ENCODE data around the gene XCR1. TPM values are rescaled to one million over a fixed set of nuclear protein-coding genes. Genes with fewer than 3 reads are reported as not detected.
A peak's percentile ranks its signal among the peaks of the same experiment; 100 is the strongest.

The XCR1 gene
- total and polyA plus RNA-seq, 8 donors: 0.07 to 2.0 (median 0.70) TPM

DNA sequence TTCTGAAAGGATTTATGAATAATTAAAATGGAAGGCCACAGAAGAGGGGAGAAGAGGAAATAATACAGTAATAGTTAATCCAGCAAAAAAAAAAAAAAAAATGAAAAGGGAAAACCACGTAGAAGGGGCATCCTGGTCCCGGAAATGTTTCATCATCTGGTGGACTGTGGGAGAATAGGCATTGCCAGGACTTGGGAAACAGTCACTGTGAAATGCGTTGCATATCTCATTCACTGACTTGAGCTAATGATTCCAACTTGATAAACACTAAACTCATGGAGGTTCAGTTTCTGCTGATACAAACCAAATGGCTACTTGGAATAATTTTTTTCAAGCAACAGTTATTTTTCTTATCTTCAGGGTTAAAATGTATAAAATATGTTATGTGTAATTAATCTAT, 3.2 kb downstream of the XCR1 start:
- DNase-seq: peak in 1 of 4 donors; percentile 12

DNA sequence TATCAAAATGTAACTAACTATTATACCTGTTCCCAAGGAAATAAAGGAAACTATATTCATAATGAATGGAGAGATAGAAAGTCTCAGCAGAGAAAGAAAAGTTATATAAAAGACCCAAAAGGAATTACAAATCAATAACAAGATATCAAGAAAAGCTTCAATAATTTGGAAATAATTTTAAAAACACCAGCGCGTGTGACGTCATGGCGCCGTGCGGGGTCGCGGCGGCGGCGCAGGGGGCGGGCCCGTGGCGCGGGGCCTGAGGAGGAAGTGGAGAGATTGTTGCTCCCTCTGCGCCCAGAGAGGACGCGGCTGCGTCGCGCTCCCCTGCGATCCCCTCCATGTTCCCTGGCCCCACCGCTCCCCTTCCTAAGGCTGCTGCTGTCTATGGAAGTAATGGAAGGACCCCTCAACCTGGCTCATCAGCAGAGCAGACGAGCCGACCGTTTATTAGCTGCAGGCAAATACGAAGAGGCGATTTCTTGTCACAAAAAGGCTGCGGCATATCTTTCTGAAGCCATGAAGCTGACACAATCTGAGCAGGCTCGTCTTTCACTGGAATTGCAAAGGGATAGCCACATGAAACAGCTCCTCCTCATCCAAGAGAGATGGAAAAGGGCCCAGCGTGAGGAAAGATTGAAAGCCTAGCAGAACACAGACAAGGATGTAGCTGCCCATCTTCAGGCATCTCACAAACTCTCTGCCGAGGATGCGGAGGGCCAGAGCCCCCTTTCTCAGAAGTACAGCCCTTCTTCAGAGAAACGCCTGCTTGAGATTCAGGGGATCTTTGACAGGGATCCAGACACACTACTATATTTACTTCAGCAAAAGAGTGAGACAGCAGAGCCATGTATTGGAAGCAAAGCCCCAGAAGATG, 4.1 kb downstream of the XCR1 start:
- TF ChIP-seq, protein P1, sequence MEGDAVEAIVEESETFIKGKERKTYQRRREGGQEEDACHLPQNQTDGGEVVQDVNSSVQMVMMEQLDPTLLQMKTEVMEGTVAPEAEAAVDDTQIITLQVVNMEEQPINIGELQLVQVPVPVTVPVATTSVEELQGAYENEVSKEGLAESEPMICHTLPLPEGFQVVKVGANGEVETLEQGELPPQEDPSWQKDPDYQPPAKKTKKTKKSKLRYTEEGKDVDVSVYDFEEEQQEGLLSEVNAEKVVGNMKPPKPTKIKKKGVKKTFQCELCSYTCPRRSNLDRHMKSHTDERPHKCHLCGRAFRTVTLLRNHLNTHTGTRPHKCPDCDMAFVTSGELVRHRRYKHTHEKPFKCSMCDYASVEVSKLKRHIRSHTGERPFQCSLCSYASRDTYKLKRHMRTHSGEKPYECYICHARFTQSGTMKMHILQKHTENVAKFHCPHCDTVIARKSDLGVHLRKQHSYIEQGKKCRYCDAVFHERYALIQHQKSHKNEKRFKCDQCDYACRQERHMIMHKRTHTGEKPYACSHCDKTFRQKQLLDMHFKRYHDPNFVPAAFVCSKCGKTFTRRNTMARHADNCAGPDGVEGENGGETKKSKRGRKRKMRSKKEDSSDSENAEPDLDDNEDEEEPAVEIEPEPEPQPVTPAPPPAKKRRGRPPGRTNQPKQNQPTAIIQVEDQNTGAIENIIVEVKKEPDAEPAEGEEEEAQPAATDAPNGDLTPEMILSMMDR (IDR thresholded peaks at IDR 0.05): no peak
- intact Hi-C loops (cut with DNase I): no loop called here
- peaks cover 0 to 3% of the 10 kb centered on the region in 2 donors for H3K4me1 ChIP-seq
- DNase-seq (no peak), ATAC-seq (no peak)
- no peaks in the 10 kb centered on the region for H3K27me3 ChIP-seq
- no peak overlapping the region for H3K4me3 ChIP-seq
- no peaks in the 10 kb centered on the region for H3K36me3 ChIP-seq
- peaks cover 0 to 12% of the 10 kb centered on the region in 2 donors for H3K9me3 ChIP-seq
- no peak overlapping the region for H3K27ac ChIP-seq

More for the DNA sequence above, 3.2 kb downstream of the XCR1 start:
- Histone ChIP-seq H3K4me1 (no peaks in the 10 kb centered on the region), H3K27ac (no peak overlapping the region), H3K27me3 (no peaks in the 10 kb centered on the region), H3K36me3 (no peaks in the 10 kb centered on the region), H3K9me3 (peaks cover 0 to 17% of the 10 kb centered on the region in 2 donors), H3K4me3 (no peak overlapping the region)
- intact Hi-C loops (cut with DNase I): no loop called here
- ATAC-seq: no peak
- TF ChIP-seq, protein P1 (IDR thresholded peaks at IDR 0.05): no peak

DNA sequence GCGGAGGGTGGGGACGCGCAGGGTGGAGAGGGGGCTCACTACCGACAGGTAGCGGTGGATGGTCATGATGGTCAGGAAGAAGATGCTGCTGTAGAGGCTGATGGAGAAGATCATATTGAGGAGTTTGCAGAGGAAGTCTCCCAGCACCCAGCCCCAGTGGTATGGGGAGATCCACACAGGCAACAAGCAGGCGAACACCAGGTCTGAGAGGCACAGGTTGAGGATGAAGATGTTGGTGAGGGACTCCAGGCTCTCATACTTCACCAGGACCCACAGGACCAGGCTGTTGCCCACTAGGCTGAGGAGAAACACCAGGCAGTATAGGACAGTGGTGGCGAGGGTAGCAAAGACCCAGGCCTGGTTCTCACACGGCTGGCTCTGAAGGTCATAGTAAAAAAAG, 5.8 kb downstream of the XCR1 start:
- Histone ChIP-seq H3K27me3 (no peaks in the 10 kb centered on the region), H3K27ac (no peak overlapping the region), H3K36me3 (no peaks in the 10 kb centered on the region), H3K4me1 (peaks cover 0 to 13% of the 10 kb centered on the region in 2 donors), H3K4me3 (no peak overlapping the region), H3K9me3 (no peaks in the 10 kb centered on the region)
- TF ChIP-seq, protein P1 (IDR thresholded peaks at IDR 0.05): no peak
- intact Hi-C loops (cut with DNase I): no loop called here
- ATAC-seq (no peak), DNase-seq (no peak)

DNA sequence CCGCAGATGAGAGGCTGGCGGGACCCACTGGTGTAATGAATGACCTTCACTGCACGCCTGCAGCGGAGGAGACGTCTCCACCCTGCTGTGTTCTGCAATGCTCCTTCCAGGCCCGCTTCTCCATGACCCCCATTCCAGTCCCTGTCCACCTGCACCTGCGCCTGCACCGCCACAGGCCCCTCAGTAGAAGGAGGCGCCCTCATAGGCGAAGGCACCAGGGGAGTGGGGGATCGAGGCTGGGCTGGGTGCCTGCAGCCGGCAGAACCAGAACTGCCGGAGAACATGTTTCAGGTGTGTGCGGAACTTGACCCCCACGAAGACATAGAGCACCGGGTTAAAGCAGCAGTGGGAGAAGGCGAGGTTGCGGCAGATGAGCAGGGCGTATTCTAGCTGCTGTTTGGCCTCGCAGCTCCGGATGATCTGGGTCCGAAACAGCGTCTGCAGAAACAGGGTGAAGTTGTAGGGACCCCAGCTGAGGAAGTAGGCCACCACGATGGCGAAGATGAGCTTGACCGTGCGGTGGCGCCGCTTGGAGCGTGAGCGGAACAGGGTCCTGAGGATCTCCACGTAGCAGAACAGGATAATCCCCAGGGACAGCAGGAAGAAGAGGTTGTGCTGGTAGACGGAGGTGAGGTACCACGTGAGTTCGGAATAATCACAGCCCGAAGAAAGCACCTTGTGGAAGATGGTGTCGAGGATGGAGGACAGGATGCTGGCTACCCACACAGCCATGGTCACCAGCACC, 6.3 kb downstream of the XCR1 start:
- intact Hi-C loops (cut with DNase I): no loop called here
- DNase-seq: no peak
- no peaks in the 10 kb centered on the region for H3K9me3 ChIP-seq
- H3K27ac ChIP-seq: no peak overlapping the region
- no peak for ATAC-seq
- TF ChIP-seq, protein P1 (IDR thresholded peaks at IDR 0.05): no peak
- H3K36me3 ChIP-seq: no peaks in the 10 kb centered on the region
- no peak overlapping the region for H3K4me3 ChIP-seq
- H3K4me1 ChIP-seq: peaks cover 0 to 13% of the 10 kb centered on the region in 2 donors
- no peaks in the 10 kb centered on the region for H3K27me3 ChIP-seq

DNA sequence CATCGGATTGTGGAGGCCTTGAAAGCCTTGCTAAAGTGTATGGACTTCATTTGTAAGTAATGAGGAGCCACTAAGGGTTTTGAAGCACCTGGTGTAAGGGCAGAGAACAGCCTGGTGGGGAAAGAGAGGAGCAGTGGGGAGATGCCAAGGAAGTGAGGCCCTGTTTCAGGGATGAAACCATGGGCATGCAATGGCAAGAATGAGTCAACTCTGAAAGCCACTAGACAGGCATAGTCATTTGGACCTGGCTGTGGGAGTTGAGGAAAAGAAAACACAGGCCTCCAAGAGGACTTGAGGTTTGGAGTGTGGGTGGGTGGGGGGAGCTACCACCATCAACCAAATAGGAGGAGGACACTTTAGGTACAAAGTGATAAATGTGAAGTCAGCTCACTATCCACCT, 7.6 kb downstream of the XCR1 start:
- no peak overlapping the region for H3K27ac ChIP-seq
- no peak overlapping the region for H3K4me3 ChIP-seq
- H3K9me3 ChIP-seq: no peaks in the 10 kb centered on the region
- intact Hi-C loops (cut with DNase I): no loop called here
- TF ChIP-seq, protein P1 (IDR thresholded peaks at IDR 0.05): no peak
- DNase-seq (no peak), ATAC-seq (no peak)
- no peaks in the 10 kb centered on the region for H3K36me3 ChIP-seq
- H3K27me3 ChIP-seq: no peaks in the 10 kb centered on the region
- H3K4me1 ChIP-seq: peaks cover 0 to 13% of the 10 kb centered on the region in 2 donors
